NCI-H1092 (cell line): ENCODE results near the gene EPHA2.

ENCODE experiments used
- DNase-seq: peaks from one replicate; lab custom pipeline; 2025; lab: John Stamatoyannopoulos, UW

Gene EPHA2

DNA sequence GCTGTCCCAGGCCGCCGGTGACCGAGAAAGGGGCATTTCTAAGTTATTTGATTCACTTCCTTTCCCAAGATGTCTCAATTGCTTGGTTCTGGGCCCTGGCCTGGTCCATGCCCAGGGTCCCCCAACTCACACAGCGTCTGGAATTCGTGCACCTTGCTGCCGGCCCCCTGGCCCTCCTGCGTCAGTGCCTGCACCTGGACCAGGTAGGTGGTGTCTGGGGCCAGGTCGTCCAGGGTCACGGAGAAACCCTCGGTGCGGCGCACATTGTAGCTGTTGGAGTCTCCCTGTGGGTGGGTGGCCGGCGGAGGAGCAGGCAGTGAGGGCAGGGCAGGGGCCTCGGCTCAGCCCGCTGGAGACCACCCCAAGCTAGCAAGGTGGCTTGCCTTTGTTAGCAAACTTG lies 21.0 kb downstream of the EPHA2 start:
- no peak for DNase-seq

DNA sequence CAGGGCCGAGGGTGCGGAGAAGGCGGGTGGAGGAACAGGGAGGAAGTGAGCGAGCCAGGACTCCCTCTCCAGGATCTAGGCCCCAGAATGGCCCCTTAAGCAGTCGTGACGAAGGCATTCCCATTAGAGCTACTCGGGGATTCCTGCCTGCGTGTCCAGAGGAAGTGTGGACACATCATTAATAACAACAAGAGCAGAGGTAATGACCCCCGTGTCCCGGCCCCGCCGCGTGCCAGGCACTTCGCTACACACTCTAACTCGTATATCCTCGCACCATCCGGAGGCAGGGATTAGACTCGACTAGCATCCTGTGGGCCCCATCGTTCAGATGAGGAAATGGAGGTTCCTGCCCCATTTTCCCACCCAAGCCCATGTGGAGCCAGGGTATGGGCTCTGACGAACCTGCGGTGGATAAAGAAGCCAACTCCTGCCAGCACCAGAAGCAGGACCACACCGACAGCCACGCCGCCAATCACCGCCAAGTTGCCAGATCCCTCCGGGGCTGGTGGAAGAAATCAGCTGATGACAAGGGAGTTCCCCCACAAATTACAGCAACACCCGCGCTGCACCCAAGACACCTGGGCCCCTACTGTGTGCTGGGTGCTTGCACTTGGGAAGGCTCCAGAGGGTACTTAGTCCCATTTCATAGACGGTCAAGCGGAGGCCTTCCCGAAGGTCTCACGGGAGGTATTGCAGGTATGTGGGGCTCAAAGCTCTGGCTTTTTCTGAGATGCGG lies 21.6 kb downstream of the EPHA2 start:
- no peak for DNase-seq

DNA sequence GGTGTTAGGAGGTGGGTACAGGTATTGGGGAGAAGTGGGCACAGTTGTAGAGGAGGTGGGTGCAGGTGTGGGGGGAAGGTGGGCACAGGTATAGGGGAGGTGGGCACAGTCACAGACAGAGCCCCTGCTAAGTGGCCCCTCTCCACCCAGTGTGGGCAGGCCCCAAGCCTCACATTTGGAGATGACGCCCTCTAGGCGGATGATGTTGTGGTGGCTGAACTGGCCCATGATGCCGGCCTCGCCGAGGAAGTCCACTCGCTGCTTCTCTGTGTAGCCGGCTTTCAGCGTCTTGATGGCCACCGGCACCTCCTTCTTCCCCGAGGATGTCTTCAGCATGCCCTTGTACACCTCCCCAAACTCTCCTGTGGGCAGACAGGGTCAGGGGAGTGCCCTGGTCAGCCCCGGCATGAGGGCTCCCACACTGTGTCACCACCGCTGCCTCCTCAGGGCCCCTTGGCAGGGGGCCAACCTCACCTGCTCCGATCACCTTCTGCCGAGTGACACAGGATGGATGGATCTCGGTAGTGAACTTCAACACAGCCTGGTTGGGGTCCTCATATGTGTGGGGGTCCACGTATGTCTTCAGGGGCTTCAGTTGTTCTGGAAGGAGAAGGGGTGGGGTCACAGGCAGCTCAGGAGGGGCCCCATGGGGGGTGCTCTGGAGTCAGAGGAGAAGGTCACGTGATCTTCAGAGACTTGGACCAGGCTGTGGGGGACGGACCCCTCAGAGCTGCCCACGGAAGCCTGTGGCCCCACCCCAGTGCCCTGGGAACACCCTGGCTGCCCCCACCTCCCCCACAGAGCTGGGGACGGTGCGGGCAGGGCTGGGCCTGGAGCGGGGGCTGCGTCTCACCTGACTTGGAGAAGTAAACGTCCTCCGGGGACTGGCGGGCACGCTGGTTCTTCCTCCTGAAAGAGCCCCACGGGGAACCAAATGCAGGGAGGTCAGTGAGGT lies 22.6 kb downstream of the EPHA2 start:
- no peak for DNase-seq

DNA sequence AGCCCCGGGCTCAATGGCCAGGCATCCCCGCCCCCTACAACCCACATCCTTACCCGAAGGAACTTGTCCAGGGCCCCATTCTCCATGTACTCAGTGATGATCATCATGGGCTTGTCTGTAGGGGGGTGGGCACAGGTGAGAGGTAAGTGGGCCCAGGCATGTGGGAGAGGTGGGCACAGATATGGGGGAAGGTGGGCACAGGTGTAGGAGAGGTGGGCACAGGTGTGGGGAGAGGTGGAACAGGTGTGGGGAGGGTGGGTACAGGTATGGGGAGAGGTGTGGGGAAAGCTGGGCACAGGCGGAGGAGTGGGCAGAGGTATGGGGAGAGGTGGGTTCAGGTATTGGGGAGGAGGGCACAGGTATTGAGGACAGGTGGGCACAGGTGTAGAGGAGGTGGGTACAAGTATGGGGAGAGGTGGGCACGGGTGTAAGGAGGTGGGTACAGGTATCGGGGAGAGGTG lies 23.5 kb downstream of the EPHA2 start:
- DNase-seq: no peak

DNA sequence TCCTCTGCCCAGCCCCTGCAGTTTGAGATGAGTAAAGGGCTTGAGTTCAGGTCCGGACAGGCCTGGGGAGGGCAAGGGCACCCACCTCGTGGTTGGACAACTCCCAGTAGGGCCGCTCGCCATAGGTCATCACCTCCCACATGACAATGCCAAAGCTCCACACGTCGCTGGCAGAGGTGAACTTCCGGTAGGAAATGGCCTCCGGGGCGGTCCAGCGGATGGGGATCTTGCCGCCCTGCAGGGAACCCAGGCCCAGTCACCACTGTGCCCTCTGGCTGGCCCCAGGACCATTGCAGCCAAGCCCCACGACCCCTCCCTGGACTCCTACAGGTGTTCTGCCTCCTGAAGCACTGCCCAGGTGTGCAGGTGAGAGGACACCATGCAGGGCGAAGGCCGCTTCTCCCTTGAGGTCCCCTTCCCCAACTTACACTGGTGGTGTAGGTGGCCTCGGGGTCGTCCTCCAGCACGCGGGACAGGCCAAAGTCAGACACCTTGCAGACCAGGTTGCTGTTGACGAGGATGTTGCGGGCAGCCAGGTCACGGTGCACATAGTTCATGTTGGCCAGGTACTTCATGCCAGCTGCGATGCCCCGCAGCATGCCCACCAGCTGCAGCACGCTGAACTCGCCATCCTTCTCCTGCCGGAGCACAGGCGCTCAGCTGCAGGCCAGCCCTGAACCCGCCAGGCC lies 24.1 kb downstream of the EPHA2 start:
- DNase-seq: no peak

DNA sequence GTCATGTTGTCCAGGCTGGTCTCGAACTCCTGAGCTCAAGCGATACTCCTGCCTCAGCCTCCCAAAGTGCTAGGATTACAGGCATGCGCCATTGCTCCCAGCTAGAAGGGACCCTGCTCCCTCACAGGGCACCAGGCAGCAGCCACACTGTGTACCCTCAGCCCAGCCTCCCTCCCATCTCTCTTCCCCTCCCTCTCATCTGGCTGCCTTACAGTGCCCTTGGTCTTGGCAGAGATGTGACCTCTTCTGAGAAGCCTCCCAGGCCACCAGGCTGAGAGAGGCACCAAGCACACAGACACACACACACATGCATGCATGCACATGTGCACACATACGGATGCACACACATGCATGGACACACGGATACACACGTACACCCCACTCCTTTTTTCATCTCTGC lies 25.0 kb downstream of the EPHA2 start:
- no peak for DNase-seq

DNA sequence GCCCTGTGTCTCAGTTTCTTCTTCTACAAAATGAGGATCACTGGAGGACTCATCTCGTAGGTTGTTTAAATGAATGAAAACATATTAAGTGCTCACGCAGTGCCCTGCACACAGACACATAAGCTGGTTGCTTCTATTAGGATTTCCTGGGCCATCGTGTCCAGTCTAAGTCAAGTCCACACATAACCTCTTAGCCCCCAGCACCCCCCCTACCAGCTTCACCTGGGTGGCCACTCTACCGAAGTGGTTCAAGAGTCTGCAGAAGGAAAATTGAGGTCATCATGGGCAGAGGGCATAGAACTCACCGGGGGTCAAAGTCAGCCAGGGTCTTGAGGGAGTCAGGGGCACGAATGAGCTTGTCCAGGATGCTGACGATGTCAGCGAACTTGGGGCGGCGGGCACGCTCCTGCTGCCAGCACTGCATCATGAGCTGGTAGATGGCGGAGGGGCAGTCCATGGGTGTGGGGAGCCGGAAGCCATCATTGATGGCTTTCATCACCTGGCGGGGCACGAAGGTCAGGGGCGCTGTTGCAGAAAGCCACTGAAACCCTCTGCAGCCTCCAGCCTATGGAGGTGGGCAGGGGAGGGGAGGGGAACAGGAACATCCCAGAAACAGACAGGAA lies 25.8 kb downstream of the EPHA2 start:
- no peak for DNase-seq

DNA sequence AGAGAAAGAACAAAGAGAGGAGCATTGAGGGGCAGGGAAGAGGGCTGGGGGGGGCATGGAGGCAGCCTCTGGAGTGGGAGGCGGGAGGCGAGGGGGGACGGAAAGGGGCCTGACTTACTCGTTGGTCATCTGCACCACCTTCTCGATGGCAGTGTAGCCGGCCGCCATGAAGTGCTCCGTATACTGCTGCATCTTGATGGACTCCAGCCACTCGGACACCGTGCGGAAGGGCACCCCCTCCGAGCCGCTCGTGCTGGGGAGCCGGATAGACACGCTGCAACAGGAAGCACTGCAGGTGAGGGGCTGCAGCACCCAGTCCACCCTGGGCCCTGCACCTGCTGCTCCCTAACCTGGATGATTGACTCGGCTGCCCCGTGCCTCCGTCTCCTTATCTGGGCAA lies 26.6 kb downstream of the EPHA2 start:
- no peak for DNase-seq

DNA sequence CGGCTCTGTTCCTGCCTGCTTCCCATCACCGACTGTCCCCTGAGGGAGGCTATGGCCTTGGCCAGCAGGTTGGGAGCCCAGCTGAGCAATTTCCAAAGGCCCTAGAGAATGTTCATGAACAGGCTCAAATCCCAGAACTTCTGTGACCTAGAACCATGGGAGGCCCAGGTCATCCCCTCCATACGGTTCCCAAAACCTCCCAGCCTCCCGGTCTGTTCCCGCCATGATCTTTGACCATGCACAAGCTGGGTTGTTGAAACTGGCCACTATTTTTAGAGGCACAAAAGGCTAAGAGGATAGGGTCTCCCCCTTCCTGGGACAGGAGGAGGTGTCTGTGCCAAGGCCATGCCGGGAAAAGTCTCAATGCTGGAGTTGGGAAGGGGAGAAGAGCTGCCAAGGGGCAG lies 27.5 kb downstream of the EPHA2 start:
- DNase-seq: no peak

DNA sequence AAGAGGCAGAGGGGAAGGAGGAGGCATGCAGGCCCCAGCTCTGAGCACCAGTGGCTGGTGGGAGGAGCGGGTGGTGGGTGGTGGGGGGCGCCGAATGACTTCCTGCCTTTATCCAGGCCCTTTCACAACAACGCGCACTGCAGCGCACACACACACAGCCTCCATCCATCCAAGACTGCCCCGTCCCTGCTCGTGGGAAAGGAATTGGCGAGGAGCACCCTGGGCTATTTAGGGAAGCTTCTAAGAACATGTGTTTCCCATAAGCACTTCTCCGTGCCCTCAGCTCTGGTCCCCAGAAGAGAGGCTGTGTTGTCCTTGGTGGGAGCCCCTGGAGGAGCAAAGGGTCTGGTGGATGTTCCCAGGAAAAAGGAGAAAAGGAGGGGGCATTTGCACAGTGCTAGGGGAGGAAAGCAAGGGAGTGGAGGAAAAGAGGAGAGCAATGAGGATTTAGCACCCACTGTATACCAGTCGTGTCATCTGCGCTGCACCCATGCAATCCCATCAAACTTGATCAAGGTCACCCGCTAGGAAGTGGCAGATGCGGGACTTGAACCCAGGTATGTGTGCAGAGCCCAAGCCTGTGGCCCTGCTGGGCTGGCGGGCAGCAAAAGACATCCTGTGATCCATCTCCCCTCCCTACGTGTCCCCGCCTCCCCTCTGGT lies 28.1 kb downstream of the EPHA2 start:
- DNase-seq: no peak

DNA sequence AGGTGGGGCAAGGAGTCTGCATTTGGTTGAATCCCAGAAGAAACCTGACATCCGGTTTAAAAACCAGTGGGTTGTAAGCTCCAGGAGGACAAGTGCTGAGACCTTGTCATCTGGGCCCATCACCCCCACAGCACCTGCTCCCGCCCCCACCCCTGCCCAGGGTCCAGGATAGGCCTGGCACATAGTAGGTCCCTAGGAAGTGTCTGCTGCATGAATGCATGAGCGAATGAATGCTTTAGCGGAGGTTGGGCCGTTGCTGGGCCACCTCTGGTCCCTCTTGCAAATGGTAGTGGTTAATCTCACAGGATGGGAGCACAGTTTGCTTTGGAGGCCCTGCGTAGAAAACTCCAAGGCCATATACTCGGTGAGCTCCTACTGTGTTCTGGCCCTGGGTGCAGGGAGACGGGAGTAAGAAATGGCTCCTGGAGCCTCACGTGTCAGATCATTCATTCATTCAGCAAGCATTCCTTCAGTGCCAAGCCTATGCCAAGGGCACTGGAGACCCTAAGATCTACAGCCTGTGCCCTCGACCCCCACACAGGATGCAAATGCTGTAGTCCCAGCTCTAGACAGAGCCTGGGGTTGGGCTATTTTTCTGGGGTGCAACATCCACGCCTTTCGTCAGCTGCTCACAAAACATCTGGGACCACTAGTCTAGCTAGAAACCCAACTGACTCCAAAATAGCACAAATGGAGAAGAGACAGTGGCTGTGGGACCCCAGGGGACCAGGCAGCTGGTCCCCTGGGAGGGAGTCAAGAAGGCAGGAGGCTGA lies 28.9 kb downstream of the EPHA2 start:
- no peak for DNase-seq

DNA sequence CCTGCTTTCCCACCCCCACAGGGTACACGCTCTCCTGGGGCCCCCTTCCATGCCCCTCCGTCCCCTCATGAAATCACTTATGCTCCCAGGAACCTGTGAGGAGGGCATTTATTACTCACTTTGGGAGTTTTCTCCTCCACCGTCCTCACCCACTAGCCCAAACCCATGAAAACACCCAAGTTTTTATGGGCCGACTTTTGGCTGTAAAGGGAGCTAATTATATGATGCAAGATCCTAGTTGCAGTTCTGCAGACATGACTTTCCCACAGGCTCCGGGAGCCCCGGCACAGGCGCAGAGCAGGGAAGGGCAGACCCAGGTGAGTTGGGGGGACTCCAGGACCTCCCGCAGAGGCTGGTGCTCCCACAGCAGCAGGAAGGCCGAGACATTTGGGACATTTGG lies 29.7 kb downstream of the EPHA2 start:
- no peak for DNase-seq

DNA sequence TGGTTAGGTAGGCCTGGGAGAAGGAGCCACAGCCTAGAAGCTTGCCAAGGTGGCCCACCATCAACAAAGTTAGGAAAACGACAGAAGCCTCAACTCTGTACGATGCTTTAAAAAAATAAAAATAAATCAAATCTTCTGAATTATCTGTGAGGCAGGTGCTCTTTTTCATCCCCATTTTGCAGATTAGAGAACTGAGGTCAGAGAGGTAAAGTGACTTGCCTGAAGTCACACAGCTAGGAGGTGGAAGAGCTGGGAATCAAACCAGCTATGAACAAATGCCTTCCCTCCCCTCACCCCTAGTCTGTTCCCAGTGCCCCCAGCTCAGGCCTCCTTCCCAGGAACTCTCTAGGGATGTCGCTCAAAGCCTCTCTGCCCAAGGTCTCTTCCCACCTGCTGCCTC lies 30.4 kb downstream of the EPHA2 start:
- no peak for DNase-seq

DNA sequence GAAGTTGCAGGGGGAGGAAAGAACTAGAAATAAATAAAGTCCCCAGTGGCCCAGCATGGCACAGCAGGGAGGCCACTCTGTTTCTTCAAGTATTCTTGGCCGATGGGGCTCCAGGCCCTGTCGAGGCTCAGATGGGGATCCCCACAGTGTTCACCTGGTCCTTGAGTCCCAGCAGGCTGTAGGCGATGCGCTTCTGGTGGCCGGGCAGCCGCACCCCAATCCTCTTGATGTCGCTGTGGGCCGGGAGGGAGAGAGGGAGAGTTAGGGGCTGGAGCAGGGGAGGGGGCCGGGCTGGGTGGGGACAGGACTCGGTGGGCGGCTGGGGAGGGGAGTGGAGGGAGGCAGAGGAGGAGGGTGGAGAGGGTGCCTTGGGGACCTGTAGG lies 30.8 kb downstream of the EPHA2 start:
- no peak for DNase-seq

DNA sequence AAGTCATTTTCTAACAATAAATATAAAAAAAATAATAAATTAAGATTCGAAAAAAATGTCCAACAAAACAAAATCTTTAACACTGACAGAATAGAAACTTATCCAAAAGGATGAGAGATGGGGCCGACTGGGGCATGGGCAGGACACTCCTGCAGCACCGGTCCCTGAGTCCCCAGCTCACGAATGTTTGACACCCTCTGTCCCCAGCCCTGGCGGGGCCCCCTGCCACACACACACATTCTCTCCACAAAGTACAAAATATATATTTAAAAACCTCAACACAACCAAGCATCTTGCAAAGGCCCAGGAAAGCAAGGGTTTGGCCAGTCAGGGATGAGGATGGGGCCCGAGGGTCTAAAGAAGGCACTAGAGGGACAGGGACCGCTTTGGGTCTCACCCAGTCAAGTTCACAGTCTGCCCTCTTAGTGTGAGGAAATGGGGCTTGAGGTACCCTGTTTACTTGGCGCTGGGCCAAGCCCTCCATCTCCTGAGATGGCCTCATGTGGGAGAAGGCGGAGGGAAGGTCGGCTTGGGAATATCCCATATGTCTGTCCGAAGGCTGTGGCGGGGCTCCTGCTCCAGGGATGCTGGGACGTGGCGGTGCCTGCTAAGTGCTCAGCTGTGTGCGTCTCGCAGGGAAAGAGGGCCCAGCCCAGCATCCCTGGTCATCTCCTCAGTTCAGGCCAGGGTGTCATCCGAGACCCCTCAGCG lies 31.3 kb downstream of the EPHA2 start:
- no peak for DNase-seq

DNA sequence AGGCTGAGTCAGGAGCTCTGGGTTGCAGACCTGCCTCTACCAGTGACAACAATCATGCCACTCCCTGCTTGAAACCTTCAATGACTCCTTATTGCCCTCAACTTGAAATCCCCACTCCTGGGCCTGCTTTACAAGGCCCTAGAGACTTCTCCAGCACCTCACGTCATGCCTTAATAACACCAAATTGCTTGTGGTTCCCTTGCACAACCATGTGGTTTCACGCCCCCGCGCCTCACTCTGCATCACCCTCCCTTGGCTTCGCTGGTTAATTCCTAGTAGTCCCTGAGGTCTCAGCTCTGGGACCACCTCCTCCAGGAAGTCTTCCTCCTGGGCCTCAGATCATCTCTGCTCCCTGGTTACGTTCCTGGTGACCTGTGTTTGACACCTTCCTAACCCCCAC lies 33.0 kb downstream of the EPHA2 start:
- DNase-seq: no peak

DNA sequence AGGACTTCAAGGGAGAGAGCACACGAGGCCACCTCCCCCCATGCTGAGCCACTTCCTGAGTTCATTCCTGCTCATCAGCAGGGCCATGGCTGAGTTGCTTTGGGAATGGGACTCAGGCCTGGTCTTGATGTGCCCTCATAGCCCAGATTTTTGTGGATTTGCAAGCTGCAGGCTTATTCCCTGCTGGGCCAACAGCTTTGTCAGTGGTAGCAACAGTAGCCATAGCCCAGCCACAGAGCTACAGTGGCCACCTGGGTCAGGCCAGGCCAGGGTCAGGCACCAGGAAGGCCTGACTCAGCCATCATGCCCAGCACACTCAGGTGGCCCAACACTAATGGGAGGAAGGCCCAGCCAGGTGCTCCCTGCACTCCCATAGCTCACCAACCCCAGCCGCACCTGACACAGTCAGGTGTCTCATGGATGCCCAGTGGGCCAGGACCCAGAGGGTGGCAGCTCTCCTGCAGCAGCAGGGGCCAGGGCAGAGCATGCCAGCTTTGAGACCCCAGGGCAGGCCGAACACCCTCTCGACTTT lies 33.5 kb downstream of the EPHA2 start:
- DNase-seq: no peak

DNA sequence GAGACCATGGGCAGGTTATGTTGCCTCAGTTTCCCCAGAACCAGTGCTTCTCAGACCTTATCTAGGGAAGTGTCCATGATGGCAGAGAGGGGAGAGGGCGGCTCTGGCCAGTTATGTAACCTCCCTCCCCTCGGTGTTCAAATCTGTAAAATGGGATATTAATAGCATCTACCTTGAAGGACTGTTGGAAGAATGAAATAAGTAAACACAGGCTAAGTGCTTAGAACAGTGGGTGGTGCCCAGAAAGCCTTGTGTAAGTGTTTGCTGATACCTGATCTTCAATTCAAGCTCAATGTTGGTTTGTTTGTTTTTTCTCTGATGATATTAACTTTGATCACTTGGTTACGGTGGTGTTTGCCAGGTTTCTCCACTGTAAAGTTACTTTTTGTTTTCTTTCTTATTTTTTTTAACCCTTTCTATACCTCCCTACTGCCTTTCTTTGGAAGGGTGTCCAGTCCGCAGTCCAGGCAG lies 34.9 kb downstream of the EPHA2 start:
- DNase-seq: peak; percentile 39

DNA sequence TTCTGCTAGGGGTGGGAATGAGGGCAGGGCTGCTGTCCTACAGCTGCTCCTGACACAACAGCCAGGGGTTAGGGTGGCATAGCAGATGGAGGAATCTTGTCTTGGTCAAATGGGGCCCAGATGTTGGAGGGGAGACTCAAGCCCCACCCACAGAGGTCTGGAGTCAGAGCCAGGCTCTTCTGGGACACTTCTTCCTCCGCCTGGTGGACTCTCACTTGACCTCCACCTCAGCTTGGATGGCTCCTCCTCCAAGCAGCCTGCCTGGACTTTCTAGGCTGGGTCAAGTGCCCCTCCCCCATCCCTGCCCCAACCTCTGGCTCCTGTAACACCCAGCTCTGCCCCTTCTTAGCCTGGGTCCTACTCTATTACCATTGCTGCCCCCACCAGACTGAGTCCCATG lies 35.5 kb downstream of the EPHA2 start:
- DNase-seq: no peak

DNA sequence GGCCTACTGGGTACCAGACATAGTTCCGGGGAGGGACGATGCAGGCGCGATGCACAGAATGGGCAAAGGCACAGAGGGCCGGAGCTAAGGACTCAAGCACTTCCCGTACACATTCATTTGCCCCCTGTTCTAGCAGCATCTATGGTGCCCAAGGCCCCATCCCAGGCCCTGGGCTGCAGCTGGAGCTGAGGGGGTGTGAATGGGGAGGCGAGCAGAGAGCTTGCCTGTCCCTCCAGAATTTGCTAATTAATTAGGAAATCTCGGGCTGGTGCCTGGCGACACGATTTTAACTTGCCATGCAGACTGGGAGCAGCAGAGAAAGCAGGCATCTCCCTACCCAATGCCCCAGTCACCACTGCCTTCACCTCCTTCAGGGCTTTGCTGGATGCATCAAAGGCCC lies 35.9 kb downstream of the EPHA2 start:
- DNase-seq: no peak
